GM23338 (cell line): ENCODE measurements around the gene WWOX.

Source experiments
- CTCF ChIP-seq, 2 experiments: fragments of 200-600 bp in 1 of 2; sonication (generic) in 1 of 2; conservative IDR thresholded peaks; 2 replicates each; pipeline versions ENCODE4 v1.5.1 to v1.6.1; 2016 to 2017; ENCODE audit warnings: antibody characterized with exemption in 2 of 2, low read depth in 2 of 2, mild to moderate bottlenecking in 2 of 2, moderate library complexity in 1 of 2
- POLR2AphosphoS5 ChIP-seq: IDR thresholded peaks from 2 replicates; pipeline ENCODE4 v1.6.1; 2016; ENCODE audit warnings: antibody characterized with exemption, low read depth

GRCh38 chr16:78437352-78437968 is 338.0 kb downstream of the WWOX start:
- TF ChIP-seq CTCF (conservative IDR thresholded peaks at IDR 0.05; ENCODE audit: low read depth in 2 of 2) (peak; percentile 78 to 100), POLR2AphosphoS5 (no peak)
